HG02943 (cell line): ENCODE data around the gene CRTC1.

Source experiments
- ATAC-seq: cut with Tn5 transposase; IDR thresholded peaks from one replicate; pipeline ENCODE4 v1.9.1; 2021; ENCODE audit warnings: mild to moderate bottlenecking, low read depth, moderate library complexity; ENCODE audit not compliant: unreplicated experiment

The CRTC1 gene

DNA sequence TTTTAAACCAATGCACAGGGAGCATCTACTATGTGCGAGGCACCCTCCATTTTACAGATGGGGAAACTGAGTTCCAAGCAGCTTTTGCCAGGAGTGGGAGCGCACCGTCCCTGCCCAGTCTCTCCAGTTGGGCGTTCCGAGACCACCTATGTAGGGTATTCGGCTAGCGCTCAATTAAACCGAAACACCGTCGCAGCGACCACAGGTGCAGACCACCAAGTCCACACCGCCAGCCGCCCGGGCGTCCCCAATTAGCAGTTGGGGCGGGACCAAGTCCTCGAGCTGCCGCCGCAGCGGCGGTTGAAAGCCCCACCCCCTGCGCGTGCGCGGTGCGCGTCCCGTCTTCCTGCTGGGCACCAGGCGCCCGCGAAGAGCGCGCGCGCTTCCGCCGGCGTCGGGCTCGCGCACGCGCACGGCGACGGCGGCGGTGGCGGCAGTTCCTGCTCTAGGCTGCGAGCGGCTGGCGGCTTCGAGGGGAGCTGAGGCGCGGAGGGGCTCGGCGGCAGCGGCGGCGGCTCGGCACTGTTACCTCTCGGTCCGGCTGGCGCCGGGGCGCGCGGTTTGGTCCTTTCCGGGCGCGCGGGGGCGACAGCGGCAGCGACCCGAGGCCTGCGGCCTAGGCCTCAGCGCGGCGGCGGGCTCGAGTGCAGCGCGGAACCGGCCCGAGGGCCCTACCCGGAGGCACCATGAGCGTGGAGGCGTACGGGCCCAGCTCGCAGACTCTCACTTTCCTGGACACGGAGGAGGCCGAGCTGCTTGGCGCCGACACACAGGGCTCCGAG, 148.2 kb downstream of the CRTC1 start, which contains the start of gene UPF1:
TSS of gene UPF1 (plus strand) at position 436 of the 782 bp plus-strand sequence. CDS start at position 687, 251 bp downstream.
- ATAC-seq: peak; percentile 71
